Limb (tissue), 2 donors: Measurements from ENCODE around the gene NFIX.

Experiments
- DNase-seq, 2 donors: peaks; one replicate each; pipeline ENCODE4 v3.0.0-alpha.2; 2016; ENCODE audit errors: extremely low spot score in 2 of 2

Gene NFIX

GRCh38 chr19:13019332-13019731, 24.1 kb downstream of the NFIX start:
- no peak for DNase-seq

- no peak for DNase-seq
Observed at GRCh38 chr19:13020002-13020414, 24.7 kb downstream of the NFIX start.

- peak in 1 of 2 donors; percentile 51 for DNase-seq
Observed at GRCh38 chr19:13022111-13022858, 27.0 kb downstream of the NFIX start.

- peak; percentile 85 to 92 for DNase-seq
Observed at GRCh38 chr19:13022859-13023636, 27.8 kb downstream of the NFIX start.

- peak in 1 of 2 donors; percentile 58 for DNase-seq
Observed at GRCh38 chr19:13023656-13024055, 28.4 kb downstream of the NFIX start.

- DNase-seq: peak in 1 of 2 donors; percentile 55
Observed at GRCh38 chr19:13024126-13024950, 29.1 kb downstream of the NFIX start.

- no peak for DNase-seq
Observed at GRCh38 chr19:13024951-13025697, 29.8 kb downstream of the NFIX start.

- no peak for DNase-seq
Observed at GRCh38 chr19:13025819-13026456, 30.7 kb downstream of the NFIX start.

- no peak for DNase-seq
Observed at GRCh38 chr19:13026462-13027370, 31.4 kb downstream of the NFIX start.

GRCh38 chr19:13027557-13027956, 32.3 kb downstream of the NFIX start:
- DNase-seq: no peak

GRCh38 chr19:13028027-13028426, 32.8 kb downstream of the NFIX start:
- no peak for DNase-seq

GRCh38 chr19:13029301-13029880, 34.1 kb downstream of the NFIX start:
- no peak for DNase-seq

GRCh38 chr19:13029893-13030292, 34.6 kb downstream of the NFIX start:
- DNase-seq: no peak

- DNase-seq: no peak
Observed at GRCh38 chr19:13031917-13032623, 36.8 kb downstream of the NFIX start.

GRCh38 chr19:13032837-13033236, 37.6 kb downstream of the NFIX start:
- no peak for DNase-seq

- no peak for DNase-seq
Observed at GRCh38 chr19:13033244-13033643, 38.0 kb downstream of the NFIX start.

GRCh38 chr19:13033819-13034611, 38.7 kb downstream of the NFIX start:
- DNase-seq: no peak

GRCh38 chr19:13034636-13035035, 39.4 kb downstream of the NFIX start:
- no peak for DNase-seq
